OCI-LY1 (cell line): ENCODE data around the gene ZBTB16.
A peak's percentile ranks its signal among the peaks of the same experiment; 100 is the strongest.

Experiments
- H2AFZ ChIP-seq: fragments of 200-600 bp; sonication (generic), shearing (Covaris generic); 2 replicates; pipeline ENCODE4 v1.6.0; 2014; ENCODE audit warnings: antibody characterized with exemption, mild to moderate bottlenecking, low read length
- H3F3A ChIP-seq: fragments of 200-600 bp; sonication (generic), shearing (Covaris generic); 2 replicates; pipeline ENCODE4 v1.6.0; 2014; ENCODE audit warnings: mild to moderate bottlenecking, antibody characterized with exemption, low read length, moderate library complexity; ENCODE audit not compliant: insufficient read depth
- H3K27ac ChIP-seq: fragments of 200-600 bp; sonication (generic); 2 replicates; pipeline ENCODE4 v1.5.1; 2014; ENCODE audit warnings: low read length, mixed run types, mild to moderate bottlenecking, low read depth; ENCODE audit not compliant: poor library complexity, severe bottlenecking
- H3K27me3 ChIP-seq: fragments of 200-600 bp; sonication (generic); 2 replicates; pipeline ENCODE4 v1.6.0; 2014; ENCODE audit warnings: antibody characterized with exemption, mild to moderate bottlenecking, low read length, moderate library complexity; ENCODE audit not compliant: insufficient read depth
- H3K36me3 ChIP-seq: fragments of 200-600 bp; sonication (generic); 2 replicates; pipeline ENCODE4 v1.6.1; 2014; ENCODE audit warnings: mild to moderate bottlenecking, antibody characterized with exemption, low read length, moderate library complexity, mixed read lengths; ENCODE audit not compliant: insufficient read depth
- H3K4me1 ChIP-seq: fragments of 200-600 bp; sonication (generic); 2 replicates; pipeline ENCODE4 v1.5.1; 2014; ENCODE audit warnings: mild to moderate bottlenecking, low read length, moderate library complexity; ENCODE audit not compliant: insufficient read depth, severe bottlenecking
- H3K4me2 ChIP-seq: fragments of 200-600 bp; sonication (generic), shearing (Covaris generic); 2 replicates; pipeline ENCODE4 v1.6.1; 2014; ENCODE audit warnings: low read length
- H3K4me3 ChIP-seq: fragments of 200-600 bp; sonication (generic); 2 replicates; pipeline ENCODE4 v1.5.1; 2014; ENCODE audit warnings: low read length, low read depth, mild to moderate bottlenecking, mixed read lengths; ENCODE audit not compliant: poor library complexity, severe bottlenecking
- H3K79me2 ChIP-seq: fragments of 200-600 bp; shearing (Covaris generic); 2 replicates; pipeline ENCODE4 v1.6.1; 2016; ENCODE audit warnings: mixed run types, low read length, mixed read lengths; ENCODE audit not compliant: insufficient read depth
- H3K9ac ChIP-seq: fragments of 200-600 bp; sonication (generic), shearing (Covaris generic); 2 replicates; pipeline ENCODE4 v1.6.1; 2014; ENCODE audit warnings: mild to moderate bottlenecking, low read length, mixed read lengths
- H3K9me2 ChIP-seq: fragments of 200-600 bp; sonication (generic), shearing (Covaris generic); 2 replicates; pipeline ENCODE4 v1.6.1; 2014; ENCODE audit warnings: low read depth, mild to moderate bottlenecking, low read length, mixed read lengths
- H3K9me3 ChIP-seq: fragments of 200-600 bp; shearing (Covaris generic); 2 replicates; pipeline ENCODE4 v1.6.1; 2014; ENCODE audit warnings: low read length, mixed read lengths
- H4K20me1 ChIP-seq: fragments of 200-600 bp; sonication (generic), shearing (Covaris generic); 2 replicates; pipeline ENCODE4 v1.6.0; 2016; ENCODE audit warnings: mild to moderate bottlenecking, low read length; ENCODE audit not compliant: insufficient read depth
- EZH2 ChIP-seq: fragments of 200-600 bp; sonication (generic), shearing (Covaris generic); IDR thresholded peaks from 2 replicates; pipeline ENCODE4 v1.8.0; 2017; ENCODE audit warnings: borderline replicate concordance, mixed run types, mild to moderate bottlenecking, antibody characterized with exemption, low read length, moderate library complexity, mixed read lengths
- TF ChIP-seq, protein P1 (sequence below): fragments of 200-600 bp; sonication (generic), shearing (Covaris generic); IDR thresholded peaks from 2 replicates; pipeline ENCODE4 v1.5.1; 2017; ENCODE audit warnings: mild to moderate bottlenecking, antibody characterized with exemption, low read length, moderate library complexity, mixed read lengths

The ZBTB16 gene

DNA sequence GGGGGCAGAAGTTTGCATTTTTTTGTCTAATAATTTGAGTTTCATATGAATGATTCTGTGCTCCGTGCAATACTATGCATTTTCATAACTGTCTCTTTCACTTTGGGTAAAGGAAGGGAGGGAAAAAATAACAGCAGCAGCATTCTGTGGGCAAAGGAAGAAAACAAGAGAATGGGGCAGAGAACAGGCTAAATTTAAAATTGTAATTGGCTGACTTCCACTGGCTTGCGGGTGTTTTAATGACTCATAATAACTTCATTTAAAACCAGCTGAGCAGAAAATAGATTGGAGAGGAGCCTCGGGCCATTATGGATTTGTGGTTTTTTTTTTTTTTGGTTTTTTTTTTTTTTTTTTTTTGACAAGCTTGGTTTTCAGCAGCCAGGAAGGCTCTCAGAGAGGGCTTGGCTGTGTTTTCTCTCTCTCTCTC is 107.4 kb downstream of the ZBTB16 start:
- Histone ChIP-seq H3K27me3 (no peaks in the 10 kb centered on the region), H4K20me1 (no peaks in the 10 kb centered on the region), H3K36me3 (no peaks in the 10 kb centered on the region), H3K4me3 (peak overlapping the region; percentile 9), H3K9ac (peak overlapping the region; percentile 21; the same call in 1 of the 2 replicates), H3K9me3 (no peaks in the 10 kb centered on the region), H3K27ac (peak overlapping the region; percentile 86), H2AFZ (no peak overlapping the region), H3K79me2 (no peaks in the 10 kb centered on the region), H3K4me1 (peaks cover 88% of the 10 kb centered on the region), H3F3A (no peaks in the 10 kb centered on the region), H3K9me2 (no peaks in the 10 kb centered on the region), H3K4me2 (peak overlapping the region; percentile 24; the same call in 1 of the 2 replicates)
- TF ChIP-seq, protein P1, sequence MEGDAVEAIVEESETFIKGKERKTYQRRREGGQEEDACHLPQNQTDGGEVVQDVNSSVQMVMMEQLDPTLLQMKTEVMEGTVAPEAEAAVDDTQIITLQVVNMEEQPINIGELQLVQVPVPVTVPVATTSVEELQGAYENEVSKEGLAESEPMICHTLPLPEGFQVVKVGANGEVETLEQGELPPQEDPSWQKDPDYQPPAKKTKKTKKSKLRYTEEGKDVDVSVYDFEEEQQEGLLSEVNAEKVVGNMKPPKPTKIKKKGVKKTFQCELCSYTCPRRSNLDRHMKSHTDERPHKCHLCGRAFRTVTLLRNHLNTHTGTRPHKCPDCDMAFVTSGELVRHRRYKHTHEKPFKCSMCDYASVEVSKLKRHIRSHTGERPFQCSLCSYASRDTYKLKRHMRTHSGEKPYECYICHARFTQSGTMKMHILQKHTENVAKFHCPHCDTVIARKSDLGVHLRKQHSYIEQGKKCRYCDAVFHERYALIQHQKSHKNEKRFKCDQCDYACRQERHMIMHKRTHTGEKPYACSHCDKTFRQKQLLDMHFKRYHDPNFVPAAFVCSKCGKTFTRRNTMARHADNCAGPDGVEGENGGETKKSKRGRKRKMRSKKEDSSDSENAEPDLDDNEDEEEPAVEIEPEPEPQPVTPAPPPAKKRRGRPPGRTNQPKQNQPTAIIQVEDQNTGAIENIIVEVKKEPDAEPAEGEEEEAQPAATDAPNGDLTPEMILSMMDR: no peak
- no peak for TF ChIP-seq EZH2

GRCh38 chr11:114167355-114167754 is 107.8 kb downstream of the ZBTB16 start:
- Histone ChIP-seq H3K27ac (peak overlapping the region; percentile 86), H3K9ac (peak overlapping the region; percentile 18; the same call in 1 of the 2 replicates), H2AFZ (no peak overlapping the region), H3F3A (no peaks in the 10 kb centered on the region), H3K9me2 (no peaks in the 10 kb centered on the region), H3K4me1 (peaks cover 89% of the 10 kb centered on the region), H3K9me3 (no peaks in the 10 kb centered on the region), H4K20me1 (no peaks in the 10 kb centered on the region), H3K4me3 (no peak overlapping the region), H3K79me2 (no peaks in the 10 kb centered on the region), H3K27me3 (no peaks in the 10 kb centered on the region), H3K4me2 (peak overlapping the region; percentile 35; the same call in 1 of the 2 replicates), H3K36me3 (no peaks in the 10 kb centered on the region)
- TF ChIP-seq EZH2: no peak
- TF ChIP-seq, protein P1: no peak

GRCh38 chr11:114167771-114168448 is 108.4 kb downstream of the ZBTB16 start:
- Histone ChIP-seq H3K4me3 (no peak overlapping the region), H3K27ac (peak overlapping the region; percentile 86), H3K36me3 (no peaks in the 10 kb centered on the region), H3K79me2 (no peaks in the 10 kb centered on the region), H2AFZ (no peak overlapping the region), H3K9me3 (no peaks in the 10 kb centered on the region), H3K9ac (peak overlapping the region; percentile 18; the same call in 1 of the 2 replicates), H3K4me2 (peak overlapping the region; percentile 35; the same call in 1 of the 2 replicates), H3K9me2 (no peaks in the 10 kb centered on the region), H3F3A (no peaks in the 10 kb centered on the region), H3K27me3 (no peaks in the 10 kb centered on the region), H4K20me1 (no peaks in the 10 kb centered on the region), H3K4me1 (peaks cover 89% of the 10 kb centered on the region)
- TF ChIP-seq, protein P1: no peak
- TF ChIP-seq EZH2: no peak
